K562 (cell line): Measurements from ENCODE around the gene PITPNC1. TPM values are rescaled to one million over a fixed set of nuclear protein-coding genes. Genes with fewer than 3 reads are reported as not detected.

Experiments
- ATAC-seq: fragments of 200-7000 bp; cut with Tn5 transposase; 3 replicates; pipeline ENCODE4 v1.9.1; 2020; ENCODE audit warnings: moderate library complexity
- BruUV-seq: library from RNA; stranded (reverse); fragments of 400-500 nt; replicated peaks from 2 replicates; lab custom pipeline; 2021; lab: Mats Ljungman, UMichigan
- CTCF ChIA-PET: fragments of 300-600 bp; formaldehyde crosslinking; extraction: SDS; loops from one replicate; lab custom pipeline; 2021; ENCODE audit warnings: low intra/inter-chr PET ratio; lab: Yijun Ruan, JAX
- POLR2A ChIA-PET: fragments of 300-600, 350-650 bp; sonication (Branson Sonifier 250); formaldehyde crosslinking; extraction: SDS; loops from one replicate; lab custom pipeline; 2021; ENCODE audit warnings: antibody characterized with exemption, inconsistent platforms; lab: Yijun Ruan, JAX
- DNase-seq, 4 experiments: peaks; one replicate each; pipeline versions ENCODE4 v3.0.0 to v3.0.0-alpha.2; 2011 to 2018; ENCODE audit warnings: low spot score in 3 of 4, mixed read lengths in 3 of 4; ENCODE audit errors: extremely low read depth in 1 of 4
- FAIRE-seq: peaks from 2 replicates; lab custom pipeline; 2011; peaks lifted over from hg19 to GRCh38; lab: Jason Lieb, UNC
- H2AFZ ChIP-seq: 2 replicates; pipeline ENCODE4 v1.6.0; 2011; ENCODE audit warnings: low read depth, low read length, control low read depth, inconsistent platforms
- H3K27ac ChIP-seq: fragments of 200-600 bp; 3 replicates; pipeline ENCODE4 v1.8.0; 2011; ENCODE audit warnings: low read depth, mild to moderate bottlenecking, control low read depth, inconsistent platforms, low read length, moderate library complexity, mixed read lengths; ENCODE audit errors: extremely low read depth
- H3K27me3 ChIP-seq, 2 experiments: fragments of 300-600 bp in 1 of 2; 2 replicates in 1 of 2; 3 replicates in 1 of 2; pipeline versions ENCODE4 v1.6.0 to v1.8.0; 2011; ENCODE audit warnings: inconsistent platforms in 2 of 2, low read length in 2 of 2, mild to moderate bottlenecking in 1 of 2, mixed read lengths in 1 of 2, moderate library complexity in 1 of 2; ENCODE audit not compliant: control insufficient read depth in 2 of 2, insufficient read depth in 2 of 2
- H3K36me3 ChIP-seq: fragments of 300-600 bp; 3 replicates; pipeline ENCODE4 v1.8.0; 2011; ENCODE audit warnings: mild to moderate bottlenecking, low read length, inconsistent platforms; ENCODE audit not compliant: control insufficient read depth, insufficient read depth
- H3K4me1 ChIP-seq, 2 experiments: fragments of 200-600 bp in 1 of 2; replicated peaks in 1 of 2; 2 replicates in 1 of 2; 3 replicates in 1 of 2; pipeline versions ENCODE4 v1.5.1 to v1.8.0; 2011; ENCODE audit warnings: inconsistent platforms in 2 of 2, low read length in 2 of 2, mild to moderate bottlenecking in 1 of 2, mixed read lengths in 1 of 2, moderate library complexity in 1 of 2; ENCODE audit not compliant: control insufficient read depth in 2 of 2, insufficient read depth in 2 of 2
- H3K4me2 ChIP-seq: 2 replicates; pipeline ENCODE4 v1.6.1; 2011; ENCODE audit warnings: low read length, control low read depth, inconsistent platforms, mixed read lengths; ENCODE audit not compliant: insufficient read depth
- H3K4me3 ChIP-seq: fragments of 200-600 bp; sonication (generic), shearing (Covaris generic); 2 replicates; pipeline ENCODE4 v1.5.1; 2016; ENCODE audit warnings: control low read depth, inconsistent platforms
- H3K79me2 ChIP-seq: fragments of 200-600 bp; 3 replicates; pipeline ENCODE4 v1.8.0; 2011; ENCODE audit warnings: low read length, inconsistent platforms; ENCODE audit not compliant: control insufficient read depth, insufficient read depth
- H3K9ac ChIP-seq, 2 experiments: 2 replicates each; pipeline versions ENCODE4 v1.6.0 to v1.6.1; 2011; ENCODE audit warnings: low read depth in 2 of 2, low read length in 2 of 2, control low read depth in 1 of 2, inconsistent platforms in 1 of 2, mild to moderate bottlenecking in 1 of 2, mixed read lengths in 1 of 2; ENCODE audit not compliant: insufficient read depth in 1 of 2
- H3K9me1 ChIP-seq: one replicate; pipeline ENCODE4 v1.6.0; 2011; ENCODE audit warnings: inconsistent platforms, mild to moderate bottlenecking, low read length, moderate library complexity; ENCODE audit not compliant: control insufficient read depth, insufficient read depth
- H3K9me3 ChIP-seq: replicated peaks from 2 replicates; pipeline ENCODE4 v1.5.1; 2011; ENCODE audit warnings: low read depth, low read length, inconsistent platforms; ENCODE audit not compliant: control insufficient read depth, insufficient read depth
- H4K20me1 ChIP-seq: replicated peaks from 2 replicates; pipeline ENCODE4 v1.6.1; 2011; ENCODE audit warnings: low read length, inconsistent platforms, mixed read lengths; ENCODE audit not compliant: control insufficient read depth, insufficient read depth
- CREB3 ChIP-seq: fragments of 450-650 bp; conservative IDR thresholded peaks from 2 replicates; pipeline ENCODE4 v1.6.1; 2016; ENCODE audit warnings: missing genetic modification characterization, low read depth, mild to moderate bottlenecking, missing compliant biosample characterization, moderate library complexity
- ESRRB ChIP-seq: fragments of 250-450 bp; sonication (Bioruptor Pico); IDR thresholded peaks from 2 replicates; pipeline ENCODE4 v1.5.0; 2020; ENCODE audit warnings: mild to moderate bottlenecking, moderate library complexity, borderline replicate concordance
- ETS1 ChIP-seq: conservative IDR thresholded peaks from 2 replicates; pipeline ENCODE4 v1.6.1; 2011; ENCODE audit warnings: low read depth, mild to moderate bottlenecking, low read length; ENCODE audit not compliant: control insufficient read depth
- EWSR1 ChIP-seq: fragments of 450-650 bp; IDR thresholded peaks from 2 replicates; pipeline ENCODE4 v1.6.1; 2018; ENCODE audit warnings: borderline replicate concordance, mild to moderate bottlenecking, low read depth, moderate library complexity; ENCODE audit not compliant: partially characterized antibody
- KDM5B ChIP-seq: fragments of 200-600 bp; sonication (generic); IDR thresholded peaks from 2 replicates; pipeline ENCODE4 v1.6.1; 2012; ENCODE audit warnings: low read depth, mild to moderate bottlenecking, moderate library complexity, low read length, control low read depth, inconsistent platforms; ENCODE audit not compliant: insufficient replicate concordance
- KHSRP ChIP-seq: fragments of 450-650 bp; IDR thresholded peaks from 2 replicates; pipeline ENCODE4 v1.6.1; 2017
- KLF16 ChIP-seq: IDR thresholded peaks from 2 replicates; pipeline ENCODE4 v1.6.1; 2016; ENCODE audit warnings: antibody characterized with exemption
- MXI1 ChIP-seq: IDR thresholded peaks from 2 replicates; pipeline ENCODE4 v1.6.1; 2011; ENCODE audit warnings: low read depth, mild to moderate bottlenecking, improper control_type of control experiment, low read length
- OTX1 ChIP-seq: fragments of 450-650 bp; formaldehyde crosslinking; IDR thresholded peaks from 2 replicates; pipeline ENCODE4 v1.4.0; 2022; ENCODE audit warnings: mild to moderate bottlenecking
- SRF ChIP-seq, 2 experiments: fragments of 250-450, 450-650 bp in 1 of 2; sonication (Bioruptor Pico) in 1 of 2; sonication (generic) in 1 of 2; formaldehyde crosslinking; IDR thresholded peaks; 2 replicates each; pipeline versions ENCODE4 v1.5.0 to v1.5.1; 2020 to 2022; ENCODE audit warnings: mild to moderate bottlenecking in 1 of 2, missing genetic modification reagents in 1 of 2
- ZNF174 ChIP-seq: fragments of 250-450 bp; sonication (Bioruptor Pico); IDR thresholded peaks from 2 replicates; pipeline ENCODE4 v1.4.0; 2020; ENCODE audit warnings: mild to moderate bottlenecking
- WGBS: fragments of 100-300 bp; shearing (Covaris generic); methylation state at CpG from one replicate; pipeline ENCODE4 v1.1.6; 2016; ENCODE audit warnings: low coverage, mixed read lengths; ENCODE audit not compliant: insufficient coverage; ENCODE audit errors: missing lambda C conversion rate; 5-methylcytosine and 5-hydroxymethylcytosine counted together
- in situ Hi-C: fragments of 300-500 bp; cut with MboI; formaldehyde crosslinking; loops from 4 replicates; pipeline ENCODE4 v1.15.0; 2018; ENCODE audit warnings: inconsistent platforms, mixed read lengths
- intact Hi-C: fragments of 100-400 bp; cut with micrococcal nuclease; formaldehyde crosslinking; loops from 2 replicates; pipeline ENCODE4 v1.14.2; 2022
- polyA plus RNA-seq, 8 experiments: library from polyadenylated mRNA; depleted of rRNA in 4 of 8; stranded (reverse) in 5 of 8; unstranded in 3 of 8; fragments of >200 nt; fragmentation: Nextera tagmentation in 2 of 8; fragmentation: Illumina TruSeq in 1 of 8; extraction: Ambion mirVana in 2 of 8; extraction: Trizol in 1 of 8; gene quantifications; 2 replicates each; pipeline versions ENCODE4 v1.2.1 to v1.2.3, GENCODE V29; 2011 to 2014; ENCODE audit warnings: inconsistent platforms in 1 of 8, missing spikeins in 1 of 8
- total RNA-seq, 7 experiments: library from RNA; depleted of rRNA in 6 of 7; stranded (reverse); fragments of >200 nt in 6 of 7; fragmentation: Illumina TruSeq in 2 of 7; extraction: Trizol in 2 of 7; gene quantifications; 2 replicates each; pipeline versions ENCODE4 v1.2.1 to v1.2.3, GENCODE V29; 2011 to 2021; ENCODE audit warnings: low replicate concordance in 1 of 7

Gene PITPNC1
- total and polyA plus RNA-seq, 9 of the 15 experiments (the other 6 are each of a cell fraction or from before 2014, with no cell fraction given), result 0.11 to 1.1 (median 0.65) TPM

GRCh38 chr17:67605256-67605912 lies 228.3 kb downstream of the PITPNC1 start:
- Histone ChIP-seq H3K27ac (no peak overlapping the region), H2AFZ (no peak overlapping the region), H3K9me1 (no peaks in the 10 kb centered on the region), H3K4me2 (no peak overlapping the region), H3K36me3 (no peaks in the 10 kb centered on the region), H3K27me3 (peaks cover 24 to 55% of the 10 kb centered on the region in 2 experiments; a peak in 4 of 5 replicates), H4K20me1 (no peaks in the 10 kb centered on the region), H3K4me3 (no peak overlapping the region), H3K9ac (no peak overlapping the region; a peak in 1 of 4 replicates), H3K4me1 (no peaks in the 10 kb centered on the region), H3K79me2 (no peaks in the 10 kb centered on the region), H3K9me3 (no peaks in the 10 kb centered on the region)
- no peak for TF ChIP-seq ESRRB
- TF ChIP-seq ZNF174 (CRISPR knock-in tag), result no peak
- no peak for TF ChIP-seq KHSRP
- no peak for TF ChIP-seq KDM5B
- TF ChIP-seq ETS1, result no peak
- TF ChIP-seq EWSR1, result no peak
- TF ChIP-seq MXI1, result no peak
- TF ChIP-seq KLF16, result no peak
- TF ChIP-seq OTX1 (CRISPR knock-in tag), result no peak
- TF ChIP-seq SRF (CRISPR knock-in tag; IDR thresholded peaks at IDR 0.05), result no peak
- TF ChIP-seq CREB3 (tag), result no peak
- CTCF ChIA-PET, result no interaction called here
- no peak for ATAC-seq
- POLR2A ChIA-PET, result interaction anchor here (0.8 to 1.5 kb wide), 3 partner anchors 10 to 54 kb away, joined by 3 to 4 read pairs (median 3); no protein-coding TSS in a partner anchor
- no TSS peak for BruUV-seq
- in situ Hi-C loops, result no loop called here
- no peak for FAIRE-seq
- DNase-seq, result no peak
- WGBS, result under 1% methylated on average over 16 of the region's 17 CpGs
- intact Hi-C loops, result no loop called here
